SW480 (cell line): Measurements from ENCODE around the gene GPR160.
A peak's percentile ranks its signal among the peaks of the same experiment; 100 is the strongest.
"Not testable (repeated sequence)": the region's sequence is repeated elsewhere in the genome, so short reads cannot be mapped to it uniquely, and the experiment has no call there.

Source experiments
- DNase-seq: peaks from one replicate; pipeline ENCODE4 v3.0.0-alpha.2; 2016; ENCODE audit warnings: low spot score

Gene GPR160

DNA sequence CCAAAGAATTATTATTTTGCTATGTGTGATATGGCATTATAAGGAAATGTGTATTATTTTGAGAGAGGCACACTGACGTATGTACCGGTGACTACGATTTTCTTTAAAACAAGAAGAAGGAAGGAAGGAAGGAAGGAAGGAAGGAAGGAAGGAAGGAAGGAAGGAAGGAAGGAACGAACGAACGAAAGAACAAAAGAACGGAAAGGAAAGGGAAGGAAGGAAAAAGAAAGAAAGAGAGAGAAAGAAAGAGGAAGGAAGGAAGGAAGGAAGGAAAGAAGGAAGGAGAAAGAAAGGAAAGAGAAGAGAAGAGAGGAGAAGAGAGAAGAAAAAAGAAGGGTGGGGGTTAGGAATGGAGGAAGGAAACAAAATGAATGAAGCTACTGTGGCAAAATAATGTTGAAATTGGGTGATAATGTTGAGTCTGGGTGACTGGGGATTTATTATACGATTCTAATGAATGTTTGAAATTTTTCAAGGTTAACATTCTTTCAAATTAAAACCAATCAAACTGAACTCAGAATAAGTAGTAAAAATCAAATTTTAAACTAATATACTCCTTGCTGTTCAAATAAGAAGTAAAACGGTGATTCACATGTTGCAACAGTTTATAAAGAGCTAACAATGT is 73.5 kb downstream of the GPR160 start:
- DNase-seq, result no peak

DNA sequence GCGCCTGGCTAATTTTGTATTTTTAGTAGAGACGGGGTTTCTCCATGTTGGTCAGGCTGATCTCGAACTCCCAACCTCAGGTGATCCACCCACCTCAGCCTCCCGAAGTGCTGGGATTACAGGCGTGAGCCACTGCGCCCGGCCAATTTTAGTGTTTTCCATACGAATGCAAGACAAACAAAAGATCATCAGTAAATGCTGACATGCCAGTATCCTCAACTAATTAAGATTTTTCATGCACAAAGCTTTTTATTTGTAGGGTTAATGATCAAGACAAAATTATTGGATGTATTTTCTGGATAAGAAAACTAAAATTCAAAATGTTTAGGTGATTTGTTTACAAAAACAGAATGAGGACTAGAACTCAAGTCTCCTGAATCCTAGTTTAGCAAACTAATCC is 76.4 kb downstream of the GPR160 start:
- not testable (repeated sequence) for DNase-seq

DNA sequence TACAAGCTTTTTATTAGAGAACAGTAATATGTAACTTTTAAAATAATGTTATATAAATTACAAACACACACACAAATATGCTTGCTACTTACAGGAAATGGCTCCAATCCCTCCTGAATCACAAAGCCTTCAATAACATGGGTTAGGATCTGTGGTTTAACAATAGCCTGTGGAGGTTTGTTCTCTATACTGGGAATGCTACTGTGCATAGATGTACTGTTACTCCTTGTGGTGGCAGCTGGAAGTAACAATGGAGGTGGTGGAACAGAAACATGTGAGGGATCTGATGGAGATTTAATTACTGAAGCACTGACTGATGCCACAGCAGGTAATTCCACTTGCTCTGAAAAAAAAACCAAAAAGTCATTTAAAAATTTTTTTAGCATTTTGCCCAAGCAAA is 79.3 kb downstream of the GPR160 start:
- peak; percentile 32 for DNase-seq

DNA sequence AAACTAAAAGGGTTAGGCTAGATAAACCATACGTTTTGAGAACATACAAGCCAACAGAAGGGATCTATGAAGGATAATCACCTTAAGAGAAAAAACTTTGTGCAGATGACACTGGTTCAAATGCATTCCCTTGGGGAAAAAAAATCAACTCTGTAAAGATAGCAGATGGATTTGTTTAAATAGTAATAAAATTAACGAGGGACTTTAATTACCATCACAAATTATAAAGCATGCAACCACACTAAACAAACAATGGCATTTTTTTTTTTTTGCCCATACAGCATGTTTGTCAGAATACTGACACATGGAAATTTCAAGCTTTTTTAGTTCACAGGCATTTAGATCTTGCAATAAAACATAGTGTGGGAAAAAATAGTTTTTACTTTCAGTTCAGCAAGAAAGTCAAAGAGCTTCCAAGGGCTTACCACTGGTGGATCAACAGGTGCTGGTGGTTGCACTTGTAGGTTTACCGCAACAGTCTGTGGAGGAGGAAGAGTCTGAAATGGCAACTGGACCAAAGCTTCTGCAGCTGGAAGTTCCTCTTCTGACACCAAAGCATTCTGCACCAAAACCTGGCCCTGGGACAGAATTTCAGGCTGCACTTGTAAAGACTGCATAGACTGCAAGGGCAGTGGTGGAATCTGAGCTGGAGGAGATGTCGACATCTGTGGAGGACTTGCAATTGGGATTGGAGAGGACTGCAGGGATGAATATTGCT is 90.6 kb downstream of the GPR160 start:
- DNase-seq, result no peak

DNA sequence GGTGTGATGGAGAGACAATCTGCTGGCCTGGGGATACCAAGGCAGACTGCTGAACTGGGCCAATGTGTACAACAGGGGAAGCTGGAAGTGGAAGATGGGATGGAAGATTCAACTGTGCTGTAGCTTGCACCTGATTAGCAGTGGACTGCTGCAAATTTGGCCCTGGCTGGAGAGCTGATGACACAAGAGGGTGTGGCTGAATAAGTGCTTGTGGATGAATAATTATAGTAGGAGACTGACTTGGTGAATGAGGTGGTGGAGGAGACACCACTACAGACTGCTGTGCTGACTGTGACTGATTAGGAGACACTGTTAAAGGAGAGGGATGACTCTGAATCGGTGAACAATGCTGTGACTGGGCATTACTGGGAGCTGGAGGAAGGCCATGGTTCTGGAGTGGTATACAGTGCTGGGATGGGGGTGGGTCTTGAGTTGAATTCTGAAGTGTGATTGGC is 91.2 kb downstream of the GPR160 start:
- DNase-seq, result peak; percentile 36

DNA sequence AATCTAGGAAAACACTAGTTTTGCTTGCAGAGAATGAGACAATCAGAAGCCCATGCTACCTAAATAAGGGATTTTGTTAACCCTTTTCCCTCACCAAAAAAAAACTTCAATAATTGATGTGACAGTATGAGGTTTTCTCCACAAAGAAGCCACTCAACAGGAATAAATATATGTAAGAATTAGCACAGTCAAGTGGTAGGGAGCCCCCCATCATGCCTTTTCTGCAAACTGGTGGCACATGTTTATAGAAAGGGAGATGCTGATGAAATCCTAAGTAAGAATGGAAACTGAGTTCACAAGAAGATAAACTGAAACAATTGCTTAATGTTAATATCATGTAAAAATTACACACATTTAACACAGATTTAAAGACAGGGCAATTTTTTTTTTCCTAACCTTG is 92.7 kb downstream of the GPR160 start:
- no peak for DNase-seq

DNA sequence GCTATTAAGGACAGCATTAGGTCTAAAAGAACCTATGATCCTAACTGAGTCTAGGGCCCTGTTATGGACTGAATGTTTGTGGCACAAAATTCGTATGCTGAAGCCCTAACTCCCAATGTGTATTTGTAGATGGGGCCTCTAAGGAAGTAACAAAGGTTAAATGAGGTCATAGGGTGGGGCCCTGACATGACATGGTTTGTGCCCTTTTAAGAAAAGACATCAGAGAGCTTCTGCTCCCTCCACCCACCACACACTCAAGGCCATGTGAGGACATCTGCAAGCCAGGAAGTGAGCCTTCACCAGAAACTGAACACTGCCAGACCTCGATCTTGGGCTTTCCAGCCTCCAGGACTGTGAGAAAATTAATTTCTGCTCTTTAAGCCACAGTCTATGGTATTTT is 94.5 kb downstream of the GPR160 start:
- DNase-seq, result peak; percentile 44
